ENCODE data around the gene NTM. TPM values are rescaled to one million over a fixed set of nuclear protein-coding genes. Genes with fewer than 3 reads are reported as not detected.
A peak's percentile ranks its signal among the peaks of the same experiment; 100 is the strongest.
"Not testable (repeated sequence)": the region's sequence is repeated elsewhere in the genome, so short reads cannot be mapped to it uniquely, and the experiment has no call there.

Gene NTM
- total RNA-seq, 2 donors from 2014 or later, result 0.26 to 3.6 TPM

DNA sequence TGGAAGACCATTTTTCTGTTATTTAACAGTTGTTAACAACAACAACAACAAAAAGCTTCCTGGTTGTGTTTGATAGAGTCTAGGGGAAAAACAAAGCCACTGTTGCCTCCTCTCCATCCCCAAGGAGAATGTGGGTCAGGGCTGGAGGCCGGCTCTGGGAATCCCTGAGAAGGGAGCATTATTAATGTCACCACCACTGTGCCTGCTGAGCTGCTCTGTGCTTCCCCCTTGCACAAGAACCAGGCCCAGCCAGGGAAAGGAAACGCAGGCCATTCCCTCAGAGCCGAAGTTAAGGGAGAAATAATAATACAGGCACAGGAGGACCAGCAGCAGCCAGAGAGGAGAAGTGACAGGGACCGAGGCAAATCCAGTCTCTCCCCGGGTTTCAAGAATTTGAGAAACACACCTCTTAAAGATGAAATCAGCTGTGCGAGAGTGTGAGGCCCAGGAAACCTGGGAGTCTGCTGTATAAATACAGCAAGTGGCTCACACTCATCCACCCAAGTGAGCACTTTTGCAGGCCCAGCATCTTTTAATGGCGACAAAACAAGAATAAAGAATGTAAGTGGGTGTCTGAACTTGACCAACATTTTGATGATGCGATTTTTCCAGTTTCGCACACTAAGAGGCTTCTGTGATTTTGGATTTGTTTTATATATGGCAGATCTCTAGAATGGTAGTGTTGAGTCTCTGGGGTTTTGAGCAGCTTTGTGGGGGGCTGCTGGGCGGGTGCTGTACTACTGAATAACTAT, 539.2 kb downstream of the NTM start:
- 66 to 77% methylated on average over 10 of the region's 10 CpGs for whole genome bisulfite sequencing, 2 donors
- H3K4me1 ChIP-seq, result peaks cover 11% of the 10 kb centered on the region
- no peaks in the 10 kb centered on the region for H3K36me3 ChIP-seq (replicated peaks in 1 of 2; ENCODE audit: insufficient read depth in 1 of 2, low read depth in 2 of 2)
- no peak overlapping the region for H3K27ac ChIP-seq
- H3K4me3 ChIP-seq, result no peak overlapping the region
- intact Hi-C loops (cut with DNase I), result no loop called here
- DNase-seq (no peak), ATAC-seq (no peak)
- TF ChIP-seq CTCF (IDR thresholded peaks at IDR 0.05) (no peak), POLR2A (IDR thresholded peaks at IDR 0.05) (no peak)
- peaks cover 0 to 18% of the 10 kb centered on the region in 2 donors for H3K27me3 ChIP-seq
- H3K9me3 ChIP-seq, result no peaks in the 10 kb centered on the region

GRCh38 chr11:131910178-131910522, 539.7 kb downstream of the NTM start:
- intact Hi-C loops (cut with DNase I), result no loop called here
- Histone ChIP-seq H3K27me3 (peaks cover 0 to 18% of the 10 kb centered on the region in 2 donors), H3K9me3 (no peaks in the 10 kb centered on the region), H3K4me1 (peaks cover 11% of the 10 kb centered on the region), H3K27ac (no peak overlapping the region), H3K36me3 (replicated peaks in 1 of 2; ENCODE audit: insufficient read depth in 1 of 2, low read depth in 2 of 2) (no peaks in the 10 kb centered on the region), H3K4me3 (no peak overlapping the region)
- WGBS, 2 donors, result 9 to 25% methylated on average over 4 to 11 of the region's 21 CpGs
- ATAC-seq (no peak), DNase-seq (no peak)
- TF ChIP-seq POLR2A (IDR thresholded peaks at IDR 0.05), result no peak
- no peak for TF ChIP-seq CTCF (IDR thresholded peaks at IDR 0.05)

DNA sequence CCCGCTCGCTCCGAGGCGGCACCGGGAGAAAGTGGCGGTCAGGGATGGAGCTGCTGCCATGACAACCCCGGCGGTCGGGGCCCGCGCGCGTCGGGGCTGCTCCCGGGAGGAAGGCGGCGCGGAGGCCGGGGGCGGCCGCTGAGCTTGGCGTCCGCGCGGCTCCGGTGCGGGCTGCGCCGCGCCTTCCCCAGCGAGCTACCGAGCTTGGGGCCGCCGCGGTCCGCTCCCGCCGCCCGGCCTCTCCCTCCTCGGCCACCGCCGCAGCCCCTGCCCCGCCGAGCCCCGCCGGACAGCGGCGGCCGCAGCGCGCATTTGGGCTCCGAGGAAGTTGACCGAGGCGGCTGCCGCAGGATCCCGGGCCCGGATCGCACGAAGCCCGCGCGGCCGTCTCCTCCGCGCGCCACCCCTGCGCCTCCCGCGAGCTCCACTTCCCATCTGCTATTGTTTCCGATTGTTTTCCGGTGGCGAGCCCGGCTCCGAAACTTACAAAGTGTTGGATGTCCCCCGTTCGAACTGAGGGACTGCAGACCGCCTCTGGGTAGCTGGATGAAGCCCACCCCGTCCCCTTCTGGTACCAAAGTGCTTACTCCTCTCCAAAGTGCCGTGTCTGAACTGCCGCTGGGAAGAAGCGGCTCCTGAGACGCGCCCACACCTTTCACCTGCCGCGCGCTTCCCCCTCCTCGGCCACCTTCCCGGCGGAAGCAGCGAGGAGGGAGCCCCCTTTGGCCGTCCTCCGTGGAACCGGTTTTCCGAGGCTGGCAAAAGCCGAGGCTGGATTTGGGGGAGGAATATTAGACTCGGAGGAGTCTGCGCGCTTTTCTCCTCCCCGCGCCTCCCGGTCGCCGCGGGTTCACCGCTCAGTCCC, 540.3 kb downstream of the NTM start:
- 1% methylated on average over 99 of the region's 105 CpGs; no CpG with 5 or more reads in 1 of the 2 donors for WGBS, 2 donors
- Histone ChIP-seq H3K27me3 (peaks cover 0 to 18% of the 10 kb centered on the region in 2 donors), H3K36me3 (replicated peaks in 1 of 2; ENCODE audit: insufficient read depth in 1 of 2, low read depth in 2 of 2) (no peaks in the 10 kb centered on the region), H3K4me3 (no peak overlapping the region), H3K27ac (no peak overlapping the region), H3K9me3 (no peaks in the 10 kb centered on the region), H3K4me1 (peaks cover 11% of the 10 kb centered on the region)
- DNase-seq, result peak in 1 of 4 donors; percentile 18
- intact Hi-C loops (cut with DNase I), result no loop called here
- TF ChIP-seq POLR2A (IDR thresholded peaks at IDR 0.05) (no peak), CTCF (IDR thresholded peaks at IDR 0.05) (no peak)
- peak; percentile 18 for ATAC-seq

GRCh38 chr11:131911388-131912032, 541.1 kb downstream of the NTM start:
- H3K4me1 ChIP-seq, result peaks cover 11% of the 10 kb centered on the region
- H3K27ac ChIP-seq; DNase-seq; intact Hi-C loops (cut with DNase I); H3K9me3 ChIP-seq; H3K4me3 ChIP-seq; ATAC-seq; H3K36me3 ChIP-seq (replicated peaks in 1 of 2; ENCODE audit: insufficient read depth in 1 of 2, low read depth in 2 of 2): not testable (repeated sequence)
- 9 to 38% methylated on average over 7 to 34 of the region's 36 CpGs for WGBS, 2 donors
- peaks cover 0 to 18% of the 10 kb centered on the region in 2 donors for H3K27me3 ChIP-seq
- peak in 1 of 7 experiments; percentile 12 for TF ChIP-seq CTCF (IDR thresholded peaks at IDR 0.05)
